Vagina (tissue), 2 donors: ENCODE results near the gene RHOXF2.
"Not testable (repeated sequence)": the region's sequence is repeated elsewhere in the genome, so short reads cannot be mapped to it uniquely, and the experiment has no call there.

Experiments
- CTCF ChIP-seq, 3 experiments: fragments of 450-650 bp in 2 of 3; fragments of 200-600 bp in 1 of 3; sonication (generic) in 1 of 3; IDR thresholded peaks; one replicate each; pipeline ENCODE4 v1.5.1; 2017 to 2019; ENCODE audit warnings: antibody characterized with exemption in 3 of 3, mild to moderate bottlenecking in 2 of 3, moderate library complexity in 2 of 3
- POLR2A ChIP-seq, 2 donors: fragments of 450-650 bp; IDR thresholded peaks; one replicate each; pipeline ENCODE4 v1.6.1; 2017; ENCODE audit warnings: antibody characterized with exemption in 2 of 2, mild to moderate bottlenecking in 2 of 2, moderate library complexity in 2 of 2
- POLR2AphosphoS5 ChIP-seq, 2 donors: sonication (generic); formaldehyde crosslinking; IDR thresholded peaks; one replicate each; pipeline ENCODE4 v1.9.0; 2017; ENCODE audit warnings: antibody characterized with exemption in 2 of 2, mild to moderate bottlenecking in 2 of 2, low read depth in 1 of 2; ENCODE audit not compliant: insufficient read depth in 1 of 2

GRCh38 chrX:120195786-120196185 lies 37.4 kb downstream of the RHOXF2 start:
- not testable (repeated sequence) for TF ChIP-seq POLR2A (IDR thresholded peaks at IDR 0.05); CTCF (IDR thresholded peaks at IDR 0.05); POLR2AphosphoS5 (IDR thresholded peaks at IDR 0.05; ENCODE audit: insufficient read depth in 1 of 2, low read depth in 1 of 2)
